WTC11 (cell line): Measurements from ENCODE around the gene RTF2.

Source experiments
- CREB1 ChIP-seq: sonication (generic); formaldehyde crosslinking; IDR thresholded peaks from 2 replicates; pipeline ENCODE4 v1.8.0; 2023; ENCODE audit warnings: mild to moderate bottlenecking, missing genetic modification reagents
- CTCF ChIP-seq: fragments of 200-600 bp; IDR thresholded peaks from 2 replicates; pipeline ENCODE4 v1.8.0; 2022; ENCODE audit warnings: antibody characterized with exemption
- ELF4 ChIP-seq: sonication (generic); formaldehyde crosslinking; IDR thresholded peaks from 2 replicates; pipeline ENCODE4 v1.8.1; 2022; ENCODE audit warnings: low read depth, mild to moderate bottlenecking, moderate library complexity, missing genetic modification reagents
- ETV6 ChIP-seq: sonication (generic); formaldehyde crosslinking; IDR thresholded peaks from 2 replicates; pipeline ENCODE4 v1.8.1; 2022; ENCODE audit warnings: mild to moderate bottlenecking, missing genetic modification reagents
- HMGA2 ChIP-seq: fragments of 250-450 bp; sonication (Bioruptor Pico); IDR thresholded peaks from 2 replicates; pipeline ENCODE4 v1.4.0; 2021; ENCODE audit warnings: mild to moderate bottlenecking, moderate library complexity
- JUN ChIP-seq: sonication (generic); formaldehyde crosslinking; IDR thresholded peaks from 2 replicates; pipeline ENCODE4 v1.8.0; 2023; ENCODE audit warnings: mild to moderate bottlenecking, missing genetic modification reagents
- MAX ChIP-seq: sonication (generic); formaldehyde crosslinking; IDR thresholded peaks from 2 replicates; pipeline ENCODE4 v1.8.0; 2022; ENCODE audit warnings: mild to moderate bottlenecking, missing genetic modification reagents
- MYBL2 ChIP-seq: sonication (generic); formaldehyde crosslinking; IDR thresholded peaks from 2 replicates; pipeline ENCODE4 v1.8.1; 2023; ENCODE audit warnings: mild to moderate bottlenecking, moderate library complexity, missing genetic modification reagents
- SP1 ChIP-seq: sonication (generic); formaldehyde crosslinking; conservative IDR thresholded peaks from 2 replicates; pipeline ENCODE4 v1.8.1; 2022; ENCODE audit warnings: missing genetic modification reagents
- ZNF121 ChIP-seq: sonication (generic); formaldehyde crosslinking; IDR thresholded peaks from 2 replicates; pipeline ENCODE4 v1.8.0; 2023; ENCODE audit warnings: missing genetic modification reagents
- ZNF138 ChIP-seq: sonication (generic); formaldehyde crosslinking; conservative IDR thresholded peaks from 2 replicates; pipeline ENCODE4 v1.8.1; 2022; ENCODE audit warnings: mild to moderate bottlenecking, moderate library complexity, missing genetic modification reagents
- ZNF512 ChIP-seq: sonication (generic); formaldehyde crosslinking; IDR thresholded peaks from 2 replicates; pipeline ENCODE4 v1.8.1; 2022; ENCODE audit warnings: missing genetic modification reagents, borderline replicate concordance

GRCh38 chr20:56451056-56451765 is 17.2 kb upstream of the RTF2 start:
- TF ChIP-seq ZNF138 (CRISPR knock-in tag) (no peak), ELF4 (CRISPR knock-in tag) (no peak), HMGA2 (CRISPR knock-in tag) (no peak), CREB1 (CRISPR knock-in tag) (no peak), ZNF121 (CRISPR knock-in tag) (no peak), JUN (CRISPR knock-in tag) (no peak), CTCF (no peak), MAX (CRISPR knock-in tag) (no peak), ETV6 (CRISPR knock-in tag) (no peak), MYBL2 (no peak), ZNF512 (CRISPR knock-in tag) (no peak), SP1 (CRISPR knock-in tag) (no peak)
